Adrenal gland (tissue), 5 donors: ENCODE data around the gene UFC1.

Experiments used
- POLR2A ChIP-seq, 2 donors: fragments of 450-650 bp; IDR thresholded peaks; one replicate each; pipeline ENCODE4 v1.6.1; 2017; ENCODE audit warnings: antibody characterized with exemption in 2 of 2, mild to moderate bottlenecking in 2 of 2, moderate library complexity in 1 of 2
- TF ChIP-seq, protein P1 (sequence below), 6 experiments: fragments of 450-650 bp in 4 of 6; fragments of 200-600 bp in 2 of 6; sonication (generic) in 1 of 6; IDR thresholded peaks; 1 replicate in 5 of 6; 2 replicates in 1 of 6; pipeline versions ENCODE4 v1.5.1 to v1.8.0; 2016 to 2021; ENCODE audit warnings: antibody characterized with exemption in 6 of 6, mild to moderate bottlenecking in 2 of 6, moderate library complexity in 1 of 6
- donor health status: DM: no; HTN: no; CAD: no.

DNA sequence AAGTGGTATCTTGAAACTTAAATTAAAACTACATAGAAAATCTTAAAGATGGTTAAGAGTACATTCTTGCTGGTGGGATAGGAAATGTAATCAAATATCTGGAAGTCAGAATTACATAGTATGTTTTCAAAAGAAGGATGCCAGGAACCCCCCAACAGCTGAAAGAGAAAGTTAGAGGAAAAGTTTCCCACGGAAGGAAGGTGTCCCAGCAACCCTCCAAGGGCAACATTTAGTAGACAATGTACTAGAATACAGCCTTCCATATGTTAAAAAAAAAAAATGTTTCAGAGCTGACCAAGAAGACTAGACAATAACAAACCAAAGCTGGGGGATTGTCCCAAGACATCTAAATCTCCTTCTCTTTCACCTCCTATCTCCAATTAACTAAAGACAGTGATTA lies 23.5 kb upstream of the UFC1 start:
- TF ChIP-seq, protein P1, sequence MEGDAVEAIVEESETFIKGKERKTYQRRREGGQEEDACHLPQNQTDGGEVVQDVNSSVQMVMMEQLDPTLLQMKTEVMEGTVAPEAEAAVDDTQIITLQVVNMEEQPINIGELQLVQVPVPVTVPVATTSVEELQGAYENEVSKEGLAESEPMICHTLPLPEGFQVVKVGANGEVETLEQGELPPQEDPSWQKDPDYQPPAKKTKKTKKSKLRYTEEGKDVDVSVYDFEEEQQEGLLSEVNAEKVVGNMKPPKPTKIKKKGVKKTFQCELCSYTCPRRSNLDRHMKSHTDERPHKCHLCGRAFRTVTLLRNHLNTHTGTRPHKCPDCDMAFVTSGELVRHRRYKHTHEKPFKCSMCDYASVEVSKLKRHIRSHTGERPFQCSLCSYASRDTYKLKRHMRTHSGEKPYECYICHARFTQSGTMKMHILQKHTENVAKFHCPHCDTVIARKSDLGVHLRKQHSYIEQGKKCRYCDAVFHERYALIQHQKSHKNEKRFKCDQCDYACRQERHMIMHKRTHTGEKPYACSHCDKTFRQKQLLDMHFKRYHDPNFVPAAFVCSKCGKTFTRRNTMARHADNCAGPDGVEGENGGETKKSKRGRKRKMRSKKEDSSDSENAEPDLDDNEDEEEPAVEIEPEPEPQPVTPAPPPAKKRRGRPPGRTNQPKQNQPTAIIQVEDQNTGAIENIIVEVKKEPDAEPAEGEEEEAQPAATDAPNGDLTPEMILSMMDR (IDR thresholded peaks at IDR 0.05): no peak
- TF ChIP-seq POLR2A (IDR thresholded peaks at IDR 0.05): no peak
